ENCODE measurements around the gene COL15A1.

Gene COL15A1

DNA sequence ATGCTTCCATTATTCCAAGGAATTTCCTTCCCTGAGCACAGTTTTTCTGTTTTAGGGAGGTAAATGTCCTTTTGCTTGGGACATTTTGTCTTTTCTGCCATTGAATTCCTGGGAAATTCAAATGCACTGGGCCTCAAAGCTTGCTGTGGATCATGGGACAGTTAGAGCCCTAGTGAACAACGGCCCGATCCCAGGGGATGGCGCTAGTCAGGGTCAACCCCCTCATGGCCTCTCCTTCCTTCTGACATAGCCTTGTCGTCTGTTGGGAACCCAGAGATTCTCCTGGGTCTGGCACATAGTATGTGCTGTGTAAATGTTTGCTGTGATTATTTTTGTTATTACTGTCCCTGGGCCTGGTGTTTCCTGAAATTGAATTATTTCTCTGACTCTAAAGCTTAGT is 30.7 kb upstream of the COL15A1 start:
- H3K4me3 ChIP-seq (ENCODE audit: low read length), result no peak overlapping the region
- no peak for DNase-seq (ENCODE audit: low read depth, low spot score)

DNA sequence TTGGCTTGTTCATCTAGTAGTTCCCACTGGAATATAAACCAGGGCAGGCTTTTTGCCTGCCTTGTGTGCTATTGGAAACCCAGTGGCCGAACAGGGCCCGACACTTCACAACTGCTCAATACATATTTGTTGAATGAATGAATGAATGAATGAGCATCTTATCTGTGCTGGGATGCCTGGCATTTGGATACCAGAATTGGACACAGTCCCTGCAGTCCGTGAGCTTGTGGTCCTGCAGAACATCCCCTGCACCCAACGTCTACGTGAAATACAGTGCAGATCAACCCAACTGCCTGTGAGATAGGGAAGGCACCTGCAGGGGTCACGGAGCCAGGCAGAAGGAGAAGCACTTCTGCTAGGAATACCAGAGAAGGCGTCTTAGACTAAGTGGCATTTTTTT is 30.0 kb upstream of the COL15A1 start:
- H3K4me3 ChIP-seq (ENCODE audit: low read length), result no peak overlapping the region
- DNase-seq (ENCODE audit: low read depth, low spot score), result no peak

DNA sequence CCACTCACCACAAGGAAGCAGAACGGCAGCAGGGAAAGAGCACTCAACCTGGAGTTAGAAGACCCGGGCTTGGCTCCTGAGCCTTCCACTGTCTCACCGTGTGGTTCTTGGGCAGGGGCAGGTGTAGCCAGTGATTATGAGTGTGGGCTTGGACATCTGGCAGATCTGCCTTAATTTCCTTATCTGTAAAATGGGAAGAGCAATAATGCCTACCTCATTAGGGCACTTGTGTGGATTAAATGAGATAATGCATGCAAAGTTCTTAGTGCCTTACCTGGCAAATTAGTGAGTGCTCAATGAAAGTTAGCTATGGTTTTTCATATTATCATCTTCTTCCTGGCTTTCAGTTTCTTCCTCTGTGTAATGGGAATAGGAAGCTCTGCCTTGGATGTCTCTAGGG is 28.1 kb upstream of the COL15A1 start:
- H3K4me3 ChIP-seq (ENCODE audit: low read length), result no peak overlapping the region

DNA sequence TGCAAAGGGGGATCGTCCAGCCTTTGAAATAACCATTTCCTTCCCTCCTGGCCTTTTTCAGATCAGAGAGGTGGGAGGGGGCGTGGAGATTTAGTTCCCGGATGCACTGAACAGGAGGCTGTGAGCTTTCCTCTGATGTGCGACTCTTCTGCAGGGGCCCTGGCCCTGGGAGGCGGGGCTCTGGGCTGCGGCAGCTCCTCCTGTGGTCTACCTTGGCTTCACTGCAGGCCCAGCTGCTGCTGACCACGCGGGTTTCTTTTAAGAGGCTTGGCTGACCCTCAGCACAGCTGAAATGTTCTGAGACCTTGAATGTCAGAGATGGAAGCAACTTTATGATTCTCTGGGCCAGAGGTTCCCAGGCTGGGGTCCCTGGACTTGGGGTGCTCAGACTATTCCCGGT is 27.0 kb upstream of the COL15A1 start:
- DNase-seq (ENCODE audit: low read depth, low spot score), result peak; percentile 7
- no peak overlapping the region for H3K4me3 ChIP-seq (ENCODE audit: low read length)

More for the DNA sequence above, 28.1 kb upstream of the COL15A1 start:
- no peak for DNase-seq (ENCODE audit: low read depth, low spot score)

- DNase-seq (ENCODE audit: low read depth, low spot score), result no peak
- H3K4me3 ChIP-seq (ENCODE audit: low read length), result no peak overlapping the region
Observed at GRCh38 chr9:98917746-98918487, 25.8 kb upstream of the COL15A1 start.

GRCh38 chr9:98921732-98922131 is 22.0 kb upstream of the COL15A1 start:
- DNase-seq (ENCODE audit: low read depth, low spot score), result no peak
- H3K4me3 ChIP-seq (ENCODE audit: low read length), result no peak overlapping the region

GRCh38 chr9:98922721-98923435 is 20.8 kb upstream of the COL15A1 start:
- no peak overlapping the region for H3K4me3 ChIP-seq (ENCODE audit: low read length)
- DNase-seq (ENCODE audit: low read depth, low spot score), result no peak

DNA sequence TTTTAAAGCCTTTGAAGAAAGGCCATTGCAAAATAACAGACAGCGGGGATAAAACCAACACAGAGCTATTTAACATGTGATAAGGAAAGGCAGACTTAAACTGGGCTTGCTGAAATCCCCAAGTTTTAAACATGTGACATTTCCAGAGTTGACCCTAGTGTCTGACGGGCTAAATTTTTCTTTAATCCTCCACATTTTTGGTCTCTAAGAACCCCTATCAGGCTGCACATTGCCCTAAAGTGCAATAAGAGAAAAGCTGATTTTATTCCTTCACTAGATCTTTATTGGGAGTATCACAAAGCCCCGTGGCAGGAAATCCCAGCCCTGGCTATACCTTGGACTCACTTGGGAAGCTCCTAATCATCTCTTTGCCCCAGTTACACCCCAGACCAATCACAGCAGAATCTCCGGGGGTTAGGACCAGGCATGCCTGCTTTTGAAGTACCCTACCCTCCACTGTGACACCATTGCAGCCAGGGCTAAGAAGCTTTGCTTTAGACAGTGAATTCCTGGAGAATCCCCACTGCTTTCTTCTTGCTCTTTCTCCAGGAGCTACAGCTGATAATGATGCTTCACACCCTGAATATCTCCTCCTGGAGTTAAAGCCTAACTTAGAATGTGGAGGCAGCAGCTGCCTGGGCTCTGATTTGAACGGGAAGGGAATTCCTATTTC is 20.1 kb upstream of the COL15A1 start:
- no peak for DNase-seq (ENCODE audit: low read depth, low spot score)
- H3K4me3 ChIP-seq (ENCODE audit: low read length), result no peak overlapping the region

DNA sequence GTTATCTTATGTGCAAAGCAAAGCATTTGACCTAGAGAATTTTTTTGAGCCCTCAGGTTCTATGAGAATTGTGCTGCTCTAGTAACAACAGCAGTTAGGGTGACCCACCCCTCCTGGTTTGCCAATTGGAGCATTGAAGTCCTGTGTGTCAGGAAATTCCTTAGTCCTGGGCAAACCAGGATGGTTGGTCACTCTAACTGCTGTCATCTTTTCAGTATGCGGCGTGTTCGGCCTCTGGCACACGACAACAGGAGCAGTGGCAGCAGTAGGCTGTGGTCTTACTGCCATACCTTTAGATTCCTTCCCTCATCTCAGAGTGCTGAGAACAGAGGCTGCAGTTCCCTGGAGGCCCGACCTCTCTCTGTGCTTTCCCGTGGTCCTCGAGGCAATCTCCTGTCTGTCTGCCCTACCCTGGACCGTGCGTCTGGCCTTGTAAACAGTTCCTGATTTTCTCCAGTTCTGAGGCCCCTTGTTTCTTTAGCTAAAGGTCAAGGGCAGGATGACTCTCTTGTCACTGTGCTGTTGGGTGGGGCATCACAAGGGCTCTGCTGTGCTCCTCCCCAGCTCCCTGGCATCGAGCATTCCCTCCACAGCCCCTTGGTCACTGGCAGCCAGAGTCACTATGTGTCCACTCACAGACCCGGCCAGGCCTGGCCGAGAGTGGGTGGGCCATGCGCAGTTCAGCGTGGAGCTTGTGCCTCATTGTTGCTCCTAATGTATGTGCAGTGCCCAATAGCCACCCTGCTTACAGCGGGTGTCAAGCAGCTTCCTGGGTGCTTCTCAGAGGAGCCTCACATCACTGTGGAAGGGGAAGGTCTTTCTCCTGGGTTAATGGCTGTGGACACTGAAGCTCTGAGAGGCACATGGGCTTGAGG is 18.5 kb upstream of the COL15A1 start:
- DNase-seq (ENCODE audit: low read depth, low spot score), result no peak
- no peak overlapping the region for H3K4me3 ChIP-seq (ENCODE audit: low read length)

DNA sequence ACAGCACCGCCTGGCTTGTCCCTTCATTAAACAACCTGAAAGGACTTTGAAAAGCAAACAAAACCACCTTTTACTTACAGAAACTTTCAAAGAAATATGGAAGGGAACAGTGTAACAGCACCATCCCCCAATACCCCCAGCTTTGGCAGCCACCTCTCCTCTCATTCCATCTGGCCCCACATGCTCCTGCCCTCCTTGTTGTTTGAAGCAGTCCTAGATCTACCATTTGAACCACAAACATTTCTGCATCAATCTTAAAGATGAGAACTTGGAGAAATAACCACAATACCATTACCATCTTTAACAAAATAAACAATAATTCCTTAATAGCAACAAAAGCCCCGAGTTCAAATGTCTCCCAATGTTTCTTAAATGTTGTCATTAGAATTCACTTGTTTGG is 17.8 kb upstream of the COL15A1 start:
- no peak for DNase-seq (ENCODE audit: low read depth, low spot score)
- no peak overlapping the region for H3K4me3 ChIP-seq (ENCODE audit: low read length)

DNA sequence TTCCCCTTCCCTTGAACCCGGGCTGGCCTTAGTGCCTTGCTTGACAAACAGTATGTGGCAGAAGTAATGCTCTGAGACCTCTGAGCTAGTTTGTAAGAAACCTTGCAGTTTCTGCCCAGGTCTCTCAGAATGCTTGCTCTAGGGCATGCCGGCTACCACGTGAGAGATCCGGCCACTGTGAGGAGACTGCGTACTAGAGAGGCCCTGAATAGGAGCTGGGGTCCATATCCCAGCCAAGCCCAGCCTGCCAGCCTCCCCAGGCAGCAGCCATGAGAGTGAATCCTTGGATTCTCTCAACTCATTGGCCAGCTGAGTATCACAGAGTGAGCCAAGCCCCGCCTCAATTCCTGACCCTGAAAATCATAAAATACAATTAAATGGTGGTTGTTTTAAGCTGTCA is 16.0 kb upstream of the COL15A1 start:
- no peak overlapping the region for H3K4me3 ChIP-seq (ENCODE audit: low read length)
- no peak for DNase-seq (ENCODE audit: low read depth, low spot score)

GRCh38 chr9:98929071-98929470 is 14.6 kb upstream of the COL15A1 start:
- no peak overlapping the region for H3K4me3 ChIP-seq (ENCODE audit: low read length)
- no peak for DNase-seq (ENCODE audit: low read depth, low spot score)

GRCh38 chr9:98929895-98930341 is 13.8 kb upstream of the COL15A1 start:
- no peak for DNase-seq (ENCODE audit: low read depth, low spot score)
- no peak overlapping the region for H3K4me3 ChIP-seq (ENCODE audit: low read length)

GRCh38 chr9:98930792-98931191 is 12.9 kb upstream of the COL15A1 start:
- H3K4me3 ChIP-seq (ENCODE audit: low read length), result no peak overlapping the region
- no peak for DNase-seq (ENCODE audit: low read depth, low spot score)

GRCh38 chr9:98931600-98932389 is 11.9 kb upstream of the COL15A1 start:
- DNase-seq (ENCODE audit: low read depth, low spot score), result no peak
- H3K4me3 ChIP-seq (ENCODE audit: low read length), result no peak overlapping the region

DNA sequence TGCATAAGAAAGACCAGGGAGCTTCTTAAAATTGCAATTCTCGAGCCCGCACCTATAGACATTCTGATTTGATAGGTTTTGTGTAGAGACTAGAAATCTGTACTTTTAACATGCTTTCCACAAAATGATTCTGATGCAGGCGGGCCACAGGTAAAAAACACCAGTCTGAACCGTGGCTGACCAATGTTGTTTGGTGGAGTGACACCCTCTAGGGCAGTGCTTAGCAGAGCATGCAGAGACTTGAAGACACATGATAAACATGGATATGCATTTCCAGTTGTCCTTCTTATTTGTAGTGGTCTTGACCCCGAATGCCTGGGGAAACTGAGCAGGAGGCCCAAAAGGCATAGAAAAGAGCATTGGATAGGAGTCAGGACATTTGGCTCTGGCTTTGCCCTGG is 10.5 kb upstream of the COL15A1 start:
- no peak for DNase-seq (ENCODE audit: low read depth, low spot score)
- no peak overlapping the region for H3K4me3 ChIP-seq (ENCODE audit: low read length)

DNA sequence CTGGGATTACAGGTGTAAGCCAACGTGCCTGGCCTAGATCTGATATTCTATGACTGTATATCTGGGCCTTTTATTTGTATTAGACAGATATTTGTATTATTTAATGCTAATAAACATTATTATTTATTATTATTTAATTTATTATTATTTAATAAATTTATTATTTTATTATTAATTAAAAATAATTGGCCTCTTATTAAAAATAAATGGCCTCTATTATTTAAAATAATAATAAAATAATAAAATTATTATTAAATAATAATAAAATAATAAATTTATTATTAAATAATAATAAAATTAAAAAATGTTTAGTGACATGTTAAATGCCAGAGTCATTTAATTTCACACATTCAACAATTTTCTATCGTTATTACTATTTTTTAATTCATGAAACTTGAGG is 9.8 kb upstream of the COL15A1 start:
- no peak for DNase-seq (ENCODE audit: low read depth, low spot score)
- H3K4me3 ChIP-seq (ENCODE audit: low read length), result no peak overlapping the region

GRCh38 chr9:98935071-98935505 is 8.6 kb upstream of the COL15A1 start:
- DNase-seq (ENCODE audit: low read depth, low spot score), result no peak
- no peak overlapping the region for H3K4me3 ChIP-seq (ENCODE audit: low read length)

DNA sequence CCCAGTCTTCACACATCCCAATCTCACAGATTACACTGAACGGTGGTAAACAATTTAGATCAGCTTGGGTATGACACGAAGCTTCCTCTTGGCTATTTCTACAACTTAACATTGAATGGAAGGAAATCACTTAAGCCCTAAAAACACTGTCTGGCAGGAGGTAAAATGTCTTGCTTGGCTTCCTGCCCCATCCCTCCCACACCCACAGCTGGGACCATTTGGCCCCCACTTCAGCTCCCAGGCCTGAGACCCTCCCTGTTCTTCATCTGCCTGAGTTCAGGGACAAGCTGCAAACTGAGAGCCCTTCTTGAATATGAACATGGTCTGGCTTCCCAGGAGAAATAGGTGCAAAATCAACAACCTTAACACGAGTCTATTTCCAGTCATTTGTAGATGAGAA is 3.4 kb upstream of the COL15A1 start:
- H3K4me3 ChIP-seq (ENCODE audit: low read length), result no peak overlapping the region
- DNase-seq (ENCODE audit: low read depth, low spot score), result no peak
